ENCODE data around the gene AMOT.

The AMOT gene

DNA sequence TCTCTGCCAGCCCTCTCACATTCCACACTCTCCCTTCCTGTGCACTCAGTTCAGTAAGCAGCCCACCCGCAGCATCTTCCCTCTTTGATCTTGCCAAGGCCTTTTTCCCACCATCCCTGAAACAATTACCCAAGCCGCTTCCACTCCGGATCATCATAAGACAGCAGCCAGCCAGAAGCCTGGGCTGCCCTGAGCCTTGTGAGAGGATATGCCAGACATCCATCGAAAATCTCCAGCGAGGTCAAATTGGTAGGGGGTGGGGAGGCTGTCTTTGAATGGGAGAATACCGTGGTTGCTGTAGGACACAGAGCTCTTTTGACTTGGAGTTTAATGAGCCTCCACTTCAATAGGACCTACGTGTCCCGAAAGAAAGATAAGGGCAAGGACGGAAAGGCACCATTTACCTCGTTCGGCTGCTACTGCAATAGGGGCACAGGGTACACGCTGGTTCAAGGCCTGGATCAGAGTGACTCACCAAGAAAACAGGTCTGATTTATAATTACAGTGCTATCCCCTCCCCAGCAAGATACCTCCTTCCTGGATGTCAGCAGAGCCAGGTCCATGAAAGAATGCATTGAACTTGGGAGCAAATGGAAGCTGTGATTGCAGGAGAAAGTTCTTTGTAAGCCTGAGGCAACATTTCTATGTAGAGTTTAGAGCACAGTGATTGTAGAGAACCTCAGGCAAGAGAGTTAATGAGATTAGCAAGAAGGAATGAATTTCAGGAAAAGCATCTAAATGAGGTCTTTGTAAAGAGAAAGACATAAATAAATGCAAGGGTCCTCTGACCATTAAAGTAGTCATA lies 39.5 kb downstream of the AMOT start:
- no peak for DNase-seq

DNA sequence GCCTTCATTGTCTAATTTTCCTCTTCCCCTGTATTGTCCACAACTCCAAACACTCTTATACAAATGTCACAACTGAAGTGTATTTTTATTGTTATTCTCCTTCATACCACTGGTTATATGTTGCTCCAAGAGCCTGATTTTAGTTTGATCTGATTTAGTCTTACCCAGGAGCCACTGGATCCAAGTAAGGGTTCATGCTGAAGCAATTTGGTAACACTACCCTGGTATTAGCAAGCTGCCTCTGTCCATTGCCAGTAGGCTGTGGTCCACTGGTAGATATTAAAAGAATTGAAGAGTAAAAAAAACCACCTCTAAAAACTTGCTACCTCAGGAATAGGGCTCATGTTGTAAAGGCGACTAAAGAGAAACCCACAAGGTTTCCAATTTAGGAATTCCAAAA lies 41.2 kb downstream of the AMOT start:
- DNase-seq: no peak

DNA sequence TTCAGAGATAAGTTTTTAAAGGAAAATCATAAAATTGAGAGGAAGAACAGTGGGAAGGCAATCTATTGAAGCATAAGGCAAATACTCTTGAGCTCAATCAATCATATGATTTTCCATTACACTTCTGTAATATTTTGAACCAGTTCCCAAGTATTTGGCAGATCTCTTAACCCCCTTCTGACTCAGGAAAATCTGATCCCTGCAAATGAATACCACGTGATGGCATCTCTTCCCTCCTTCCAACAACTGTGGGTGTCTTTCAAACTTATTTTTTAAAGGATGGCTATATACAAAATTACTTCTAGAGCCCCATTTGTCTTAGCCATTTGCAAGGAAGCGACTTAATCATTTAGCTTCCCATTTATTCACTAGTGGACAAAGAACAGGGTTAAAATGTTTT lies 41.9 kb downstream of the AMOT start:
- no peak for DNase-seq

DNA sequence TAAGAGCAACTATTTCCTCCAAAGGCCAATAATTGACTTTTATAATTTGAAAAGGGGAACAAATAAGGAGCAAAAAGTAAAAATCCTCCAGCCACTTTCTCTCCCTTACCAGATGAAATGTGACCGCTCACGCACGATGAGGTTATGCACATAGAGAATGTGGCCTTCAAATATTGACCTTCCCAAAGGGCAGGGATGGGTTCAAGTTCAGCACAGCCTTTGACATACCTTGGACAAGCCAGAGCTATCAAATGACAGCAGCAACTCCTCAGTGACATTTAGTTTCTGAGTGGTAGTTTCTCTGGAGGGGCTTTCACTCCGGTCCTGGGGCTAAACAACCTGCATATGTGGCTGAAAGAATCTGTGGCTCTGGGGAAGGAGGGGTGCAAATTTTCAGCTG lies 50.7 kb downstream of the AMOT start:
- no peak for DNase-seq

DNA sequence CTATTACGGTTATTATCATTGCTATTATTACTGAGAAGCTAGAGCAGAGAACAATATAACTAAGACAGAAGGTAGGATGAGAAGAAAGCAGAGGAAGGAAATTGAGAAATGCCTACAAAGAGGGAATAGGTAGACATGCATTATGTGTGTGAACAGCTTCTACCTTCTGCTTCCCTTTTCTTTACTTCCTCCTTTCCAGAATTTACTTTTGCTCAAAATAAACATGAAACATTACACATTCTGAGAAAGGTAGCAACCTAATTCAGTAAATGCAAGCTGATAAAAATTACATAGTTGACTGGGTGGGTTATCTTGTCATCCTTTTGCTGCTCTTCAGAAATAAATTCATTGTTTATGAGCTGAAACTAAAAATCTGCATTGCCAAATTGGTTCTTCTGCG lies 54.6 kb downstream of the AMOT start:
- DNase-seq: no peak

DNA sequence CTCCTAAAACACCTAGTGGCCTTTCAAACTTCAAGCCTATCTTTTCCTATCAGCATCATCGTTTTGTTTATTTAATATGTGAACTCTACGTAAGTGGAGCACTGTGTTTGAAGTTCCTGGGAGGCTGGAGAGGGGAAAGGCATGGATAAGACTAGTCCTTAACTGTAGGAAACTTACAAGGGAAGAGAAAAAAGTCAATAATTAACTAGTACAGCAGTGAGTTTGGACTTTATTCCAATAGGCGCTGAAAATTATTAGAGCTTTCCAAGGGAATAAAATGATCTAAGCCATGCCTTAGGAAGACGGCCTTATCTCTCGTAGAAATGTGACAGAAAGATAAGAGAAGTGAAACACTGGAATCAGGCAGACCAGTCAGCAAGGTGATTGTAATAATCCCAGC lies 55.3 kb downstream of the AMOT start:
- DNase-seq: no peak

DNA sequence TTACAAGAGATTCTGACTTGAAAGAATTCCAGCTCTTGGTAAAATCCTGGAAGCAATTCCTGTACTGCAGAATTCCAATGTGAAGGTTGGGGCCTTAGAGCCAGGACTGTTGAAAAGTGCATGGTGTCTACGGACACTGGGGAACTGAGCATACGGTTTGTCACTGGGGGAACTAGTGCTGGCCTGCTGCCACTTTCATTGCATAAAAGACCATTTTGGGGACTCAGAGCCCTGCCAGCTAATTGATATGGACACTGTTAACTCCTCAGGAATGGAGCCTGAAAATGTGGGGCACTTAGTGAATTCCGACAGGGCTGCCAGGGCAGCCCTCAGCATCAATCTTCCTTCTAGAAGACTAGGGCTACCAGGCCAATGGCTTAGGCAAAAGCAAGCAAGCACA lies 55.9 kb downstream of the AMOT start:
- DNase-seq: no peak

DNA sequence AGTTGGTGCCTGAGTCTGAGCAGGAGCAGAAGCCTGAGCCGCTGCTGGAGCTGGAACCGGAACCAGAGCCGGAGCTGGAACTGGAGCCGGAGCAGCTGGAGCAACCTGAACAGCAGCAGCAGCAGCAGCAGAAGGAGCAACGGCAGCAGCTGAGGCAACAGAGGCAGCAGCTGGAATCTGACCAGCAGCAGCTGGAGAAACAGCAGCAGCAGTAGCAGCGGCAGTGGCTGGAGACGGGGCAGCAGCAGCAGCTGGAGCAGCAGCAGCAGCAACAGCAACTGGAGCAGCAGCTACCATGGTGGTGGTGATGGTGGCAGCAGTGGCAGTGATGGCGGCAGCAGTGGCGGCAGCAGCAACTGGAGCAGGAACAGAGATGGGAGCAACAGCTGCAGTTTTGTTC lies 61.5 kb downstream of the AMOT start:
- DNase-seq: no peak

DNA sequence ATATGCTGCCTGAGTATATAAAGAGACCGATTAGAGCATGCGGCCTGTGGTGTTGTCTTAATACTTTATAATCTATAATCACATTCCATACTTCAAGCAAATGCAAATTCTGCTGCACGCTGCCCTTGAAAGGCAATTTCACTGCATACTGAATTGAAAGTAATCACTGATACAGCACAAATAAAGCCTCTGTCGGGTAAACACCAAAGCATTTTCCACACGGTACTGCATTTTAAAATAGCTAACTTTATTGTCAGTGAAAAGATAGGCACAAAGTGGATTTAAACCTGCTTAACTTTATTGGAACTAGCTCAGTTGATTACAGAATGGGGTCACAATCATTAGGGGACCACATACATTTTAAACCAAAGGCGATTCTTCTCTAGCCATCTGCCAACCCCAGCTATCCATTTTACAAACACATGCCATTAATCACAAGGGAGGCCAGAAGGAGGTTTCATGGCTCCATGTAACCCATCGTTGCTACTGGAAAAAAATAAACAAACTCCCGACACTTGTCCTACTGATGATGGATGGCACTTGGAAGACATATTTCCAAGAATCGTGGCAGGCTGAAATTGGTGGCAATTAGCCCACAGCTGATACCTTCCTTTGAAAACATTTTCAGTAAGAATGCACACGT lies 65.9 kb downstream of the AMOT start:
- no peak for DNase-seq

DNA sequence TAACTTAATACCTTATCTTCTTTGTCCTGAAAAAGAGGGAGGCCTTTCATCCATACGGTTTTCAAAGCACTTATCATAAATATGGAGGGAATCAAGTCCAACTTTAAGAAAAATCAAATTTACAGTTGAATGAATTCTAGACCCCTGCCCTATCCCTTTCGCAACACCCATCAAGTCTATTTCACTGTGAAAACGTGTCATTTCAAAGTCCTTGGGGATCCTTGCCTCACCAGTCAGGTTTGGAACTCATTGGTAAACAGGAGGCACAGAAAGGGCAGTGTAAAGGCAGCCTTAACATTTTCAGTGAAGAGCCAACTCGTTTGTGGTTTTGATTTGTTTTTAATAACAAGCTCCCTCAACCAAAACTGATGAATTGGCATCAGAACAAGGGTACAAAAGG lies 66.5 kb downstream of the AMOT start:
- no peak for DNase-seq

DNA sequence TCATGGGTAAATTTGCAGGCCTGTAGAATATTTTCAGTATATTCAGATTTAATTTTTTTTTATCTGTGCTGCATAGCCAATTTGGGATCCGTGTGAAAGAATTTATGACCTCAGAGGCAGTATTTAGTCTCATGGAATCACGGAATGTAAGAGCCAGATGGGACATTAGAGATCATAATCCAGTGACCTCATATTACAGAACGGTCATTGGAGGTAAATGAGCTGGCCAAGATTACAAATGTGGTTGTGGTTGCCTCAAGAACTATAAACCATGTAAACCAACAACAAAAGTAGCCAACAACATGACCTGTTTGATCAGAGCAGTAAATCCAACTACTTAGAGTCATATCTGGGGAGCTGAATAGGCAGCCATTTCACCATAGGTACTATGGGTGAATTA lies 71.6 kb downstream of the AMOT start:
- DNase-seq: no peak

DNA sequence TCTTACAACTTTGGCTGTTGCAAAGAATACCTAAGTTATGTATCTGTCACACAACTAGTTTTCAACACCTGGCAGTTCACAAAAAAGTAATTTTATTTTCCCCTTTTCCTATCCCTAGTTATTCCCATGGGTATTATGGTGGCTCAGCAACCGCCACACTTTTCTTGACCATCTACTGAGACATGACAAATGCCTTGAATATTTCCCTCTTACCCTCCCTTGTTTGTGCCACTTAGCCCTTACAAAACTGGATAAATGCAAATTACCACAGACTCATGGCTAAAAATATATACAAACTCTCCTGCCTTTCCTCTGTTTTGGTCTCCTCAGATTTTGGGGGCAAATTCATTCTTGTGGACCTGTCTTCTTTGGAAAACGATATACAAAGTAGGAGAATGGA lies 72.1 kb downstream of the AMOT start:
- DNase-seq: no peak

DNA sequence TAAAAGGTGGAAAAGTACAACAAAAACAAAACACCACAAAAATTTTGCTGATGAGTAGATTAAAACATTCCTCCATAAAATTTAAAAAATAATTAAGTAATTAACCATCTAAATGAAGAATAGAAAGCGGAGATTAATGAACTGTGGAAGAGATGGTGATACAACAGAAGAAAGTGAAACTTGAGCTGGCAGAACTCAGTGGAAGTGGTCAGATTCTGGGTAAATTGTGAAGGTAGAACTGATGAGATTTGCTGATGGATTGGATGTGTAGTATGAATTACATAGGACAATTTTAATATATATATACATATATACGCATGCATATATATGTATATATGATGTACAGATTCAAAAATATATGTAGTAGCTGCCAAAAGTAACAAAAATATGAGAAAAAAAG lies 73.9 kb downstream of the AMOT start:
- no peak for DNase-seq

DNA sequence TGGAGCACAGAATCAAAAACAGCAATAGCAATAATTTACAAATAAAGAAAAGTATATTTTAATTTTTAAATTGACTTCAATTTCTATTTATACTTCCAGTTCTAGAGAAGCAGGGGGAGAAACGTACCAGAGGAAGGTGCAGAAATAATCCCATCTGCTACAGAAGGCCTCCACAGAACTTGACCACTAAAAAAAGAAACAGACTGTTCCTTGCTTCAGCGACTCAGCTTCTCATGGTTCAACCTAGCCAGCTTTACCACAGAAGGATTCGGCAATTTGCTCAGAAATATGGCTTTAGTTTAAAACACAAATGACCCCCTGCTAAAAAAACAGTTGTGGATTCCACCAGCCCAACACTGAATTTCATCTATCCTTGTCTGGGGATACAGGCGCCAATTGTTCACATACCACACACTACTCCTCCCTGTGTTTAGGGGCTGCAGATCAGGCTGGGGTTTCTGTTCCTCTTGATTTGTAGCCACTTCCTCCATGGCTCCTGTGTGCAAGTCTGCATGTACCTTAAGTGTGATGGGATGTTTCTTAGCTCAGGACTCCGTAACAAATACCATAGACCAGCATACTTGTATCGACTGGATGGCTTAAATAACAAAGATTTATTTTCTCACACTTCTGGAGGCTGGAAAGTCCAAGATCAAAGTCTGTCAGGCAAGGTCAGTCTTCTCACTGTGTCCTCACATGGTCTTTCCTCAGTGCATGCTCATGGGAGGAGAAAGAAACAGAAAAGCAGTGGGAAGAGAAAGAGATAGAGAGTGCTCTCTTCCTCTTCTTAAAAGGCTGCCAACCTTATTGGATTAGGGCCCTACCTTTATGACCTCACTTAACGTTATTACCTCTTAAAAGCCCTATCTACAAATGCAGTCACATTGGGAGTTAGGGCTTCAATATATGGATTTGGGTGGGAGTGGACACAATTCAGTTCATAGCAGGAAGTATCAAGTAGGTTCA lies 79.1 kb downstream of the AMOT start:
- DNase-seq: no peak

DNA sequence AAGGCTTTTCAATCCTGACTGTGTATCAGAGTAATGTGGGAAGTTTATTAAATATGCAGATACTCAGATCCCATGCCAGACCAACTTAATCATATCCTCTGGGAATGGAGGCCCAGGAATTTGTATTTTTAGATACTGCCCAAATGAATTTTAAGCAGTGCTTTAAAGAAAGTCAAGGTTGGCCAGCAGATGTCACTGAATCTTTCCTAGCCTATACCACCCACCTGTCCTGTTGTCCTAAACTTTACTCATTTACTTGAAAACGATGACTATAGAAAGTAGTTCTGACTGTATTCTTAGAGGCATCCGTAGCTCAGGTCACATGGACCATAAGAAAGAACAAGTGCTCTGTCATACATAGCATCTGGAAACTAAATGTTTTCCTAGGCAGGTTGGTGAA lies 79.9 kb downstream of the AMOT start:
- DNase-seq: no peak

DNA sequence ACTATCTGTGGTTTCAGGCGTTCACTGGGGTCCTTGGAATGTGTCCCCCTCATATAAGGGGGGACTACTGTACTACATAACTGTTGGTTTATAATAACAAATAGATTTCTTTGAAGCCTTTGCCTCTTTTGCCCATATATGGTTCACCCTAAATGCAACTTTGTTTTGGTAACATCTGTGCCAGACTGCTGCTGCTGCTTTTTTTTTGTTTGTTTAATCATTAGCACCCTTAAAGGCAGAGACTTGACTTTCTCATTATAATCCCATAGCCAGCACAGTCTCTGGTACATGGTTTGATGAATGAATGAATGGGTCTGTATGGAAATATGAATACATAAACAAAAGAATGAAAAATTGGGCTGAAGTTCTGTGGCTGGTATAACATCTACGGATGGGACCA lies 80.7 kb downstream of the AMOT start:
- DNase-seq: no peak

DNA sequence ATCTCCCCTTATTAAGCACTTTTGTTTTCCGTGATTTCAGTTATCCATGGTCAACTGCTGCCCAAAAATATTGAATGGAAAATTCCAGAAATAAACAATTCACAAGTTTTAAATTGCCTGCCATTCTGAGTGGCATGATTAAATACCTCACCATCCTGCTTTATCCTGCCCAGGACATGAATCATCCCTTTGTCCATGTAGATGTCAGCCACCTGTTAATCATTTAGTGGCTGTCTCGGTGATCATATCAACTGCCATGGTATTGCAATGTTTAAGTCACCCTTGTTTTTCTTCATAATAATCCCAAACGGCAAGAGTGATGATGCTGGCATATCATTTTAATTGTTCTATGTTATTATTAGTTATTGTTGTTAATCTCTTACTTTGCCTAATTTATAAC lies 81.1 kb downstream of the AMOT start:
- no peak for DNase-seq

DNA sequence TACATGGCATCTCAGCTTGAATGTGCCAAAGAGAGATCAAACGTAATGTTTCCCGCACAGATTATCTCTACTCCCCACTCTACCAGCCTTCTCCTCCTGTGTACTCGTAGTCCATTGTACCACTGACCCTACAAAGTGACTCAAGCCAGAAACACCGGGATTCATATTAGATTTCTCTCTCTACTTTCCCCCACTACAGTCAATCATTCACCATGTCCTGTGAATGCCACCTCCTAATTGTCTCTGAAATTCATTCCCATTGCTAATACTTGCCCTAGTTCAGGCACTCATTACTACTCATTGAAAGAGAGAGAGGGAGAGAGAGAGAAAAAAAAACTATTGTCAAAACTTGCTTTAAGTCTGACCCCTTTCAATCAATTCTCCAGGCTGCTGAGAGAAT lies 82.7 kb downstream of the AMOT start:
- no peak for DNase-seq

DNA sequence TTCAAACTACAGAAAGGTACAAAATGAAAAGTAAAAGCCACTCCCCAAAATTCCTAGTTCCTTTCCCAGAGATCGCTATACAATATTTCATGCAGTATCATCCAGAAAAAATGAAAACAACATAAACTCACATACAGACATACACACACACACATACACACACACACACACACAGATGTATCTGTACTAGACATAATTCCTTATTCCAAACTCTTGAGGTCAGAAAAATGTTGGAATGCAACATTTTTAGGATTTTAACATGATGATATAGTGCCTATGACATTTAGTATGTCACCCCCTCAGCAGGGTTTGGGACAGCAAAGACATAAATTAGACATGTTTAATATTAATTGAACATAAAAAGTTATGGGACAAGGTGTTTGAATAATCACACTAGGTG lies 87.5 kb downstream of the AMOT start:
- no peak for DNase-seq

DNA sequence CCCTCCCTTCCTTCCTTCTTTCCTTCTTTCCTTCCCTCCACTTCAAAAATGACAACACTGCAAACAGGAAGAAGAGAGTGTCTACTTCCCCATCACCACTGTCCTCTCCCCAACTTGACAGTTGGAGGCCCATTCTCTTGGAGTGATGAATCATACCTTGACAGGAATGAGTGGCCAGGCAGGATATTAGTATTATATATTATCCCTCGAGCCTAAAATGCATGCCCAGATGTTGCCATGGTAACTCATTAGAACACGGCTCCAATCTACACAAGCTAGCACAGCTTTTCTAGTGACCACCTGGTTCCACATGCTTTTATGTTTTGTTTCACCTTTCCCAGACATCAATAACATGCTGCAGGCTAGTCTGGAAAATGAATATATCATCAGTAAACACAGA lies 89.6 kb downstream of the AMOT start:
- no peak for DNase-seq

DNA sequence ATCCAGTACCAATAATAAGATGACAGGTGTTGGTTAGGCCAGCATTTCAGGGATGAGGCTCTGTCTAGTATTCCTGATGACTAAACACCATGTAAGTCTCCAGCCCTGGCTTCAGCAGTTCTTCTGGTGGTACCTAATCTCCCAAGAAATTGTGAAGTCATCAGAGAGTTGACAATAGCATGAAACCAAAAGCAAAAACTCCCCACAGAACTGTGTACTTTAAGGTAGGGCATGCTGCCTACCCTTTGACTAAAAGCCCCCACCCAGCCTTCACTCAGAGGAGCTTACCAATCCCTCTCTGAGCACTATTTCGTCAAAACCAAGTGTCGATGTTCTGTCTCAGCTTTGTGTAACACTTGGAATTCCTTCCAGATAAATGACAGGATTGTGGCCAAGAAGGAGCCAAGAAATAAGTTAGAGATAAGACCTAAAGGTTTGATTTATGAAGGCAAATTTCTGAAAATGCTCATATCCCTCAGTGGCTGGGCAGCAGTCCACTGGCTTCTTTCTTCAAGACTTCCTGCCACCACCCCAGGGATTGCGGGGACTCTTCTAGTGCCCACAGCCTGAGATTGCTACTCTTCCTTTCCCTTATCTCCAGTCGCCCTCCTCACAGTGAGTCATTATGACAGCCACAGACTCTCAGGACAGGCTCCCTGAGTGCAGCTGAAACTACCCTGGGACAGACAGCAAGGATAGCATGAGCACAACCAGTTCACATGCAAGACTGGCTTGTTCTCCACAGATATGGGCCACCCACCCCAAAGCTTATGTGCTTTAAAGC lies 93.6 kb downstream of the AMOT start:
- no peak for DNase-seq

DNA sequence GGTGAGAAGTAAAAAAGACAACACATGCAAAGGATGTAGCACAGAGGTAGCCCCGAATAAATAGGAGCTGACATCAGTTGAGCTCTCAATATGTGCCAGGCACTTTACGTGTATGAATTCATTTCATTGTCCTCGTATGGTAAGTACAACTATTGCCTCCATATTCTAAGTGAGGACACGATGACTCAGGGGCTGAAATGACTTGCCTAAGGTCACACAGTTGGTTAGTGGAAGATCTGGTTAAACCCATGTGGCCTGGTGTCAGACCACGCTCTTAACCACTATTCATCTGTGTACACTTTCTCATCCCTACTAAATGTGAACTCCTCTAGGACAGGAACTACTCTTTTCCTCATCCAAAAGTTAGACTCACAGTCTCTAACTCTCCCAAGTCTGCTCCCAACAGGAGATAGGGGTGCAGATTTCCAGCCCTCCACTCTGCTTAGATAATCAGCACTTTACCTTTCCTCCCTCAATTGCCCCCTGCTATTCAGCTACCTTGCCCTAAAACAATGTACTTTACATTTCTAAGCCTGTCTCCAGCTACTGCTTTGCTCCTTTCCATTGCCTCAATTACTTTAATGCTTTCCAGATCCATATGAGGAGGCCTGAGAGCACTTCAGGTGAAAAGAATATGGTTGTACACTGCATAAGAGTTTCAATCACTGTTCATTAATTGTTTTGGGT lies 102.1 kb downstream of the AMOT start:
- DNase-seq: no peak

Data from CD4-positive, alpha-beta T cell treated with Interferon gamma for 1 hour (primary cell).